HCT116 (cell line): ENCODE measurements around the gene TYW5. TPM values are rescaled to one million over a fixed set of nuclear protein-coding genes. Genes with fewer than 3 reads are reported as not detected.

Experiments used
- ATAC-seq: fragments of 200-7000 bp; cut with Tn5 transposase; 2 replicates; pipeline ENCODE4 v1.9.1; 2020; ENCODE audit warnings: mild to moderate bottlenecking, moderate library complexity
- BruUV-seq: library from RNA; stranded (reverse); fragments of 400-500 nt; replicated peaks from 2 replicates; lab custom pipeline; 2021; lab: Mats Ljungman, UMichigan
- CTCF ChIA-PET: fragments of 300-600 bp; sonication (Branson Sonifier 250); formaldehyde crosslinking; loops from one replicate; lab custom pipeline; 2021; ENCODE audit warnings: antibody characterized with exemption; lab: Charles Lee
- POLR2A ChIA-PET: fragments of 300-600, 350-600 bp; sonication (Branson Sonifier 250); formaldehyde crosslinking; loops from one replicate; lab custom pipeline; 2021; ENCODE audit warnings: antibody characterized with exemption; lab: Charles Lee
- RAD21 ChIA-PET, 2 experiments: fragments of 300-600 bp; sonication (Branson Sonifier 250); formaldehyde crosslinking; loops; one replicate each; lab custom pipeline; 2023; ENCODE audit warnings: low total read pairs in 2 of 2; ENCODE audit not compliant: uncharacterized antibody in 2 of 2, unreplicated experiment in 2 of 2, low non-redundant PET in 1 of 2; lab: Charles Lee
- DNase-seq: peaks from one replicate; pipeline ENCODE4 v3.0.0-alpha.2; 2010; ENCODE audit warnings: low read depth, low spot score
- H2AFZ ChIP-seq: fragments of 200-600 bp; shearing (Covaris generic), sonication (generic); 2 replicates; pipeline ENCODE4 v1.6.1; 2017; ENCODE audit warnings: low read depth, mixed run types, mixed read lengths, antibody characterized with exemption, low read length; ENCODE audit not compliant: poor library complexity, severe bottlenecking
- H3K27ac ChIP-seq: 2 replicates; pipeline ENCODE4 v1.5.1; 2012; ENCODE audit warnings: low read depth, low read length
- H3K27me3 ChIP-seq: fragments of 200-600 bp; sonication (generic); 2 replicates; pipeline ENCODE4 v1.6.1; 2016; ENCODE audit warnings: mixed run types, low read length, mixed read lengths; ENCODE audit not compliant: insufficient read depth
- H3K36me3 ChIP-seq, 2 experiments: fragments of 200-500 bp in 1 of 2; fragments of 200-600 bp in 1 of 2; sonication (Bioruptor generic) in 1 of 2; sonication (generic) in 1 of 2; 2 replicates each; pipeline versions ENCODE4 v1.5.1 to v1.6.1; 2014 to 2016; ENCODE audit warnings: low read length in 2 of 2, inconsistent platforms in 1 of 2, mixed read lengths in 1 of 2, mixed run types in 1 of 2; ENCODE audit not compliant: insufficient read depth in 2 of 2, control insufficient read depth in 1 of 2
- H3K4me1 ChIP-seq, 2 experiments: fragments of 200-600 bp in 1 of 2; sonication (generic) in 1 of 2; 2 replicates each; pipeline versions ENCODE4 v1.5.1 to v1.6.1; 2012 to 2017; ENCODE audit warnings: low read length in 2 of 2, inconsistent platforms in 1 of 2, mild to moderate bottlenecking in 1 of 2, mixed read lengths in 1 of 2, mixed run types in 1 of 2, moderate library complexity in 1 of 2; ENCODE audit not compliant: insufficient read depth in 2 of 2, control insufficient read depth in 1 of 2
- H3K4me2 ChIP-seq: fragments of 200-600 bp; sonication (generic); 2 replicates; pipeline ENCODE4 v1.6.1; 2017; ENCODE audit warnings: mixed run types, low read length, mixed read lengths
- H3K4me3 ChIP-seq, 2 experiments: fragments of 200-600 bp in 1 of 2; sonication (generic) in 1 of 2; replicated peaks in 1 of 2; 2 replicates each; pipeline ENCODE4 v1.5.1; 2011 to 2016; ENCODE audit warnings: low read length in 2 of 2, control low read depth in 1 of 2, low read depth in 1 of 2, mild to moderate bottlenecking in 1 of 2, mixed read lengths in 1 of 2, mixed run types in 1 of 2
- H3K79me2 ChIP-seq: fragments of 200-600 bp; sonication (generic); 2 replicates; pipeline ENCODE4 v1.6.1; 2017; ENCODE audit warnings: mild to moderate bottlenecking, mixed run types, low read length, moderate library complexity, mixed read lengths; ENCODE audit not compliant: insufficient read depth
- H3K9ac ChIP-seq: fragments of 200-600 bp; sonication (generic); 2 replicates; pipeline ENCODE4 v1.6.1; 2016; ENCODE audit warnings: low read length, mixed read lengths
- H3K9me2 ChIP-seq: fragments of 200-600 bp; sonication (generic), shearing (Covaris generic); 2 replicates; pipeline ENCODE4 v1.6.1; 2017; ENCODE audit warnings: mixed run types, mild to moderate bottlenecking, moderate library complexity; ENCODE audit not compliant: insufficient read depth
- H3K9me3 ChIP-seq, 2 experiments: fragments of 200-500 bp in 1 of 2; fragments of 200-600 bp in 1 of 2; sonication (Bioruptor generic) in 1 of 2; sonication (generic) in 1 of 2; 2 replicates each; pipeline ENCODE4 v1.6.1; 2014 to 2017; ENCODE audit warnings: low read length in 2 of 2, mixed read lengths in 2 of 2, inconsistent platforms in 1 of 2, low read depth in 1 of 2, mild to moderate bottlenecking in 1 of 2, mixed run types in 1 of 2, moderate library complexity in 1 of 2; ENCODE audit not compliant: control insufficient read depth in 1 of 2, insufficient read depth in 1 of 2
- H4K20me1 ChIP-seq: fragments of 200-600 bp; sonication (generic), shearing (Covaris generic); 2 replicates; pipeline ENCODE4 v1.6.1; 2017; ENCODE audit warnings: mixed run types, mild to moderate bottlenecking, moderate library complexity; ENCODE audit not compliant: insufficient read depth
- EGR1 ChIP-seq: IDR thresholded peaks from 2 replicates; pipeline ENCODE4 v1.6.1; 2012; ENCODE audit warnings: low read depth
- MAX ChIP-seq: IDR thresholded peaks from 2 replicates; pipeline ENCODE4 v1.6.1; 2012
- POLR2A ChIP-seq: IDR thresholded peaks from 2 replicates; pipeline ENCODE4 v1.7.0; 2011; ENCODE audit warnings: borderline replicate concordance; ENCODE audit not compliant: insufficient read depth, insufficient read length; ENCODE audit errors: extremely low read depth
- POLR2AphosphoS5 ChIP-seq: IDR thresholded peaks from 2 replicates; pipeline ENCODE4 v1.6.1; 2011; ENCODE audit warnings: mild to moderate bottlenecking, low read depth, low read length, moderate library complexity
- REST ChIP-seq: IDR thresholded peaks from 2 replicates; pipeline ENCODE4 v1.6.1; 2012; ENCODE audit warnings: low read depth
- SIN3A ChIP-seq: IDR thresholded peaks from 2 replicates; pipeline ENCODE4 v1.6.1; 2012; ENCODE audit warnings: low read depth
- YY1 ChIP-seq: IDR thresholded peaks from 2 replicates; pipeline ENCODE4 v1.6.1; 2011; ENCODE audit warnings: low read length, low read depth, moderate library complexity, mild to moderate bottlenecking; ENCODE audit not compliant: insufficient replicate concordance; ENCODE audit errors: extremely low read depth
- ZBTB33 ChIP-seq: IDR thresholded peaks from 2 replicates; pipeline ENCODE4 v1.6.1; 2011; ENCODE audit warnings: mild to moderate bottlenecking, low read length, moderate library complexity; ENCODE audit not compliant: insufficient replicate concordance; ENCODE audit errors: extremely low read depth
- ZFX ChIP-seq: fragments of 450-650 bp; IDR thresholded peaks from 2 replicates; pipeline ENCODE4 v1.6.1; 2017
- intact Hi-C: fragments of 100-400 bp; cut with micrococcal nuclease; formaldehyde crosslinking; loops from 2 replicates; pipeline ENCODE4 v1.10.0; 2022
- total RNA-seq: library from RNA; stranded (reverse); gene quantifications from one replicate; pipeline ENCODE4 v1.2.1, GENCODE V29; 2021; ENCODE audit not compliant: unreplicated experiment

Gene TYW5
- total RNA-seq, 1 experiment from 2014 or later: 7.7 TPM

- H3K9me3 ChIP-seq: no peaks in the 10 kb centered on the region
- intact Hi-C loops: no loop called here
- peaks cover 7% of the 10 kb centered on the region; the same call in 1 of the 2 replicates for H3K27me3 ChIP-seq
- H3K9ac ChIP-seq: no peak overlapping the region
- H3K79me2 ChIP-seq: no peaks in the 10 kb centered on the region
- ChIA-PET CTCF (no interaction called here), POLR2A (no interaction called here), RAD21 (no interaction called here)
- no peaks in the 10 kb centered on the region for H3K9me2 ChIP-seq
- H3K4me2 ChIP-seq: no peak overlapping the region
- H3K36me3 ChIP-seq: no peaks in the 10 kb centered on the region
- DNase-seq (no peak), ATAC-seq (no peak)
- H2AFZ ChIP-seq: no peak overlapping the region
- no peak overlapping the region for H3K27ac ChIP-seq
- TF ChIP-seq REST (no peak), SIN3A (no peak), EGR1 (no peak), MAX (no peak), YY1 (no peak), POLR2A (no peak), ZFX (no peak), POLR2AphosphoS5 (no peak), ZBTB33 (no peak)
- no peaks in the 10 kb centered on the region for H4K20me1 ChIP-seq
- BruUV-seq: no TSS peak
- H3K4me3 ChIP-seq: no peak overlapping the region
- peaks cover 0 to 2% of the 10 kb centered on the region in 2 experiments; a peak in 1 of 4 replicates for H3K4me1 ChIP-seq
Measured at GRCh38 chr2:199882667-199883066, 72.6 kb downstream of the TYW5 start.

Other genes with a start within 250 kb of the TYW5 start
- 2.6 TPM for gene FTCDNL1, start 104.3 kb downstream of the TYW5 start, total RNA-seq
- 21.6 TPM for gene C2orf69, start 44.2 kb downstream of the TYW5 start, total RNA-seq
- 32.5 TPM for gene MAIP1, start 91 bp upstream of the TYW5 start, total RNA-seq